ENCODE data around the gene SLC25A48. TPM values are rescaled to one million over a fixed set of nuclear protein-coding genes. Genes with fewer than 3 reads are reported as not detected.
A peak's percentile ranks its signal among the peaks of the same experiment; 100 is the strongest.

Gene SLC25A48
- total and polyA plus RNA-seq, 2 donors (not counting 1 experiment from before 2014, with no cell fraction given), result not detected

DNA sequence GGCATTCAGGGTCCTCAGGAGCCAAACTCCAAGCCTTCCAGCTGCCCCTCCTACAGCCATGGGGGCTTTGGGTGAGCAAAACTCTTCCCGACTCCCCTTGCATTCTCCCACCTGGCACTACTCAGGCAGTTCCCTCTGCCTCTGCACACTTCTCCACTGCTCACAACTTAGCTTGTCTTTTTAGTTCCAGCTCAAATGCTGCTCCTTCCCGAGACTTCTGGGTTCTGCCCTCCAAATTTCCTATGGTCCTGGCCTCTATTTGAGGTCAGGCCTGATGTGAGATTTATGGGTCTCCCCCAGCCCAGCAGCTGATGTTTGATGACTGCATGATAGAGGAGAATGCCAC lies 5.7 kb upstream of the SLC25A48 start:
- H3K27me3 ChIP-seq (ENCODE audit: control insufficient read depth, insufficient read depth, low read length), result no peaks in the 10 kb centered on the region
- H3K36me3 ChIP-seq (ENCODE audit: control insufficient read depth, insufficient read depth, low read length), result no peaks in the 10 kb centered on the region
- TF ChIP-seq, protein P1, sequence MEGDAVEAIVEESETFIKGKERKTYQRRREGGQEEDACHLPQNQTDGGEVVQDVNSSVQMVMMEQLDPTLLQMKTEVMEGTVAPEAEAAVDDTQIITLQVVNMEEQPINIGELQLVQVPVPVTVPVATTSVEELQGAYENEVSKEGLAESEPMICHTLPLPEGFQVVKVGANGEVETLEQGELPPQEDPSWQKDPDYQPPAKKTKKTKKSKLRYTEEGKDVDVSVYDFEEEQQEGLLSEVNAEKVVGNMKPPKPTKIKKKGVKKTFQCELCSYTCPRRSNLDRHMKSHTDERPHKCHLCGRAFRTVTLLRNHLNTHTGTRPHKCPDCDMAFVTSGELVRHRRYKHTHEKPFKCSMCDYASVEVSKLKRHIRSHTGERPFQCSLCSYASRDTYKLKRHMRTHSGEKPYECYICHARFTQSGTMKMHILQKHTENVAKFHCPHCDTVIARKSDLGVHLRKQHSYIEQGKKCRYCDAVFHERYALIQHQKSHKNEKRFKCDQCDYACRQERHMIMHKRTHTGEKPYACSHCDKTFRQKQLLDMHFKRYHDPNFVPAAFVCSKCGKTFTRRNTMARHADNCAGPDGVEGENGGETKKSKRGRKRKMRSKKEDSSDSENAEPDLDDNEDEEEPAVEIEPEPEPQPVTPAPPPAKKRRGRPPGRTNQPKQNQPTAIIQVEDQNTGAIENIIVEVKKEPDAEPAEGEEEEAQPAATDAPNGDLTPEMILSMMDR (conservative IDR thresholded peaks at IDR 0.05 in 1 of 2, IDR thresholded peaks at IDR 0.05 in 1 of 2; ENCODE audit: low read depth in 1 of 2, low read length in 2 of 2), result no peak
- no peak for TF ChIP-seq EZH2 (IDR thresholded peaks at IDR 0.05; ENCODE audit: low read length, missing control alignments)
- H4K20me1 ChIP-seq (ENCODE audit: control insufficient read depth, extremely low read depth, insufficient read depth, low read length), result no peaks in the 10 kb centered on the region
- H3K79me2 ChIP-seq (ENCODE audit: control insufficient read depth, insufficient read depth, low read length), result no peaks in the 10 kb centered on the region
- H3K27ac ChIP-seq (ENCODE audit: insufficient read depth, low read length), result no peak overlapping the region
- H3K9ac ChIP-seq (ENCODE audit: insufficient read depth, low read length), result no peak overlapping the region
- no peak overlapping the region for H2AFZ ChIP-seq (ENCODE audit: low read length)
- DNase-seq (ENCODE audit: low read depth in 2 of 2), result no peak
- H3K4me2 ChIP-seq (ENCODE audit: extremely low read depth, insufficient read depth, low read length), result no peak overlapping the region
- no peaks in the 10 kb centered on the region for H3K9me3 ChIP-seq (ENCODE audit: control insufficient read depth, insufficient read depth, low read depth, low read length)
- no peak overlapping the region for H3K4me3 ChIP-seq (replicated peaks in 1 of 4; ENCODE audit: control extremely low read depth in 1 of 4, insufficient read depth in 1 of 4, low read depth in 3 of 4, low read length in 4 of 4)
- H3K4me1 ChIP-seq (ENCODE audit: control insufficient read depth, extremely low read depth, insufficient read depth, low read length), result no peaks in the 10 kb centered on the region

DNA sequence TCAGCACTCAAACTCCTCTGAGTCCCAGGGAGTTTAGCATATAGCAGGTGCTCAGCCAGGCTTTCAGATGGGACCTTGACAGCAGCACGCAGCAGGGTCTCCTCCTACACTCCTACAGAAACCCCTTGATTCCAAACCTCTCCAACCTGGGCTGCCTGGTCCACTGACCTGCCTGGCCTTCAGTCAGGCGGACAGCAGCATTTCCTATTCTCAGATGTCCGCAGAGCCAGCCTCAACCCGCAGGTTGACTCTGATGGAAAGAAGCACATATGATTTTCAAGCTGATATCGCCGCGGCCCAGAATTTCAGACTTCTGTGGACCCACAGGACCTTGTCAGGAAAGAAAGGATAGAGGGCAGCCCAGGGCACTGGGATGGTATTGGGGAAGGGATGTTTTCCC lies 5.3 kb upstream of the SLC25A48 start:
- Histone ChIP-seq H2AFZ (ENCODE audit: low read length) (no peak overlapping the region), H3K27ac (ENCODE audit: insufficient read depth, low read length) (no peak overlapping the region), H3K4me3 (replicated peaks in 1 of 4; ENCODE audit: control extremely low read depth in 1 of 4, insufficient read depth in 1 of 4, low read depth in 3 of 4, low read length in 4 of 4) (no peak overlapping the region), H3K9me3 (ENCODE audit: control insufficient read depth, insufficient read depth, low read depth, low read length) (no peaks in the 10 kb centered on the region), H3K9ac (ENCODE audit: insufficient read depth, low read length) (no peak overlapping the region), H3K4me1 (ENCODE audit: control insufficient read depth, extremely low read depth, insufficient read depth, low read length) (no peaks in the 10 kb centered on the region), H4K20me1 (ENCODE audit: control insufficient read depth, extremely low read depth, insufficient read depth, low read length) (no peaks in the 10 kb centered on the region), H3K4me2 (ENCODE audit: extremely low read depth, insufficient read depth, low read length) (no peak overlapping the region), H3K27me3 (ENCODE audit: control insufficient read depth, insufficient read depth, low read length) (peaks cover under 1% of the 10 kb centered on the region), H3K36me3 (ENCODE audit: control insufficient read depth, insufficient read depth, low read length) (no peaks in the 10 kb centered on the region), H3K79me2 (ENCODE audit: control insufficient read depth, insufficient read depth, low read length) (no peaks in the 10 kb centered on the region)
- TF ChIP-seq, protein P1 (conservative IDR thresholded peaks at IDR 0.05 in 1 of 2, IDR thresholded peaks at IDR 0.05 in 1 of 2; ENCODE audit: low read depth in 1 of 2, low read length in 2 of 2), result no peak
- TF ChIP-seq EZH2 (IDR thresholded peaks at IDR 0.05; ENCODE audit: low read length, missing control alignments), result no peak
- DNase-seq (ENCODE audit: low read depth in 2 of 2), result no peak

DNA sequence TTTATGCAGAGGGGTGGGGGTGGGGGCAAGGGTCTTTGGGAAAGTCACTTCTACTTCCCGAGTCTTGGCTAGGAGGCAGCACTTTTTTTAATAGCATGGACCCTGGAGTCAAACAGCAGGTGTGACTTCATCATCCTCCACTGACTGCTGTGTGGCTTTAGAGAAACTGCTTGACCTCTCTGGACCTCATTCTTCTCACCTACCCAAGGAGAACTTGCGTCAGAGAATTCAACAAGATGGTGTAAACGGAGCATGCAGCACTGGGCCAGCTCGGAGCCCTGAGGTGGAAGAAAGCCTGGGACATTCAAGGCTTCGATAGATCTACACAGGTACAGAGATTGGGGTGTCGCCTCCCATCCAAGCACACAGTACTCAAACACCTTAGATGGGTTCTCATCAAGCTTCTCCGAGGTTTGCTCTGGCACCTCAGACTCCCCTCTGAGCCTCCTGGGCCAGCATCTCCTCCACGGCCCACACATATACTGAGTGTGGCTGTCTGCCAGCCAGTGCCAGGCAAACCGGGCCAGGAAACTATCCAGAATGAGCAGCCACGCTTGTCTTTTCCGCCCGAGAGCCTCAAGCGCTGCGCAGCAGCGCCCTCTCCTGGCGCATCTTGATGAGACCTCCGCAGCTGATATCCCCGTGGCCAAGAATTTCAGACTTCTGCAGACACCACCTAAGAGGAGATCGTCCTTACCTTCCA lies 4.6 kb upstream of the SLC25A48 start:
- Histone ChIP-seq H3K27ac (ENCODE audit: insufficient read depth, low read length) (no peak overlapping the region), H3K4me2 (ENCODE audit: extremely low read depth, insufficient read depth, low read length) (no peak overlapping the region), H3K9me3 (ENCODE audit: control insufficient read depth, insufficient read depth, low read depth, low read length) (no peaks in the 10 kb centered on the region), H3K4me1 (ENCODE audit: control insufficient read depth, extremely low read depth, insufficient read depth, low read length) (no peaks in the 10 kb centered on the region), H3K27me3 (ENCODE audit: control insufficient read depth, insufficient read depth, low read length) (peaks cover 4% of the 10 kb centered on the region), H3K9ac (ENCODE audit: insufficient read depth, low read length) (no peak overlapping the region), H4K20me1 (ENCODE audit: control insufficient read depth, extremely low read depth, insufficient read depth, low read length) (no peaks in the 10 kb centered on the region), H3K79me2 (ENCODE audit: control insufficient read depth, insufficient read depth, low read length) (no peaks in the 10 kb centered on the region), H3K36me3 (ENCODE audit: control insufficient read depth, insufficient read depth, low read length) (no peaks in the 10 kb centered on the region), H2AFZ (ENCODE audit: low read length) (no peak overlapping the region), H3K4me3 (replicated peaks in 1 of 4; ENCODE audit: control extremely low read depth in 1 of 4, insufficient read depth in 1 of 4, low read depth in 3 of 4, low read length in 4 of 4) (no peak overlapping the region)
- TF ChIP-seq, protein P1 (conservative IDR thresholded peaks at IDR 0.05 in 1 of 2, IDR thresholded peaks at IDR 0.05 in 1 of 2; ENCODE audit: low read depth in 1 of 2, low read length in 2 of 2), result peak; percentile 75 to 83
- no peak for TF ChIP-seq EZH2 (IDR thresholded peaks at IDR 0.05; ENCODE audit: low read length, missing control alignments)
- peak; percentile 18 to 49 for DNase-seq (ENCODE audit: low read depth in 2 of 2)

Data from fibroblast of lung (primary cell).